K562 (cell line): ENCODE measurements around the gene DIP2B. TPM values are rescaled to one million over a fixed set of nuclear protein-coding genes. Genes with fewer than 3 reads are reported as not detected.

ENCODE experiments used
- AFF1 ChIP-seq, 2 experiments: fragments of 450-650 bp; IDR thresholded peaks; 2 replicates each; pipeline ENCODE4 v1.6.1; 2018; ENCODE audit warnings: mild to moderate bottlenecking in 2 of 2, low read depth in 1 of 2; ENCODE audit not compliant: partially characterized antibody in 2 of 2
- FUS ChIP-seq: fragments of 200-400 bp; formaldehyde crosslinking; optimal IDR thresholded peaks from 2 replicates; pipeline ENCODE3; 2017; ENCODE audit warnings: low read depth, low read length
- MGA ChIP-seq: fragments of 450-650 bp; IDR thresholded peaks from 2 replicates; pipeline ENCODE4 v1.6.1; 2016; ENCODE audit warnings: mild to moderate bottlenecking, moderate library complexity
- NR2C1 ChIP-seq, 2 experiments: fragments of 450-650 bp; IDR thresholded peaks; 2 replicates each; pipeline ENCODE4 v1.6.1; 2017; ENCODE audit warnings: mild to moderate bottlenecking in 2 of 2, antibody characterized with exemption in 1 of 2, inconsistent platforms in 1 of 2, missing compliant biosample characterization in 1 of 2, missing genetic modification characterization in 1 of 2
- POU5F1 ChIP-seq: fragments of 150-350 bp; IDR thresholded peaks from 2 replicates; pipeline ENCODE4 v1.6.1; 2014; ENCODE audit warnings: borderline replicate concordance, low read length, low read depth, mild to moderate bottlenecking; ENCODE audit not compliant: partially characterized antibody
- WHSC1 ChIP-seq: IDR thresholded peaks from one replicate; pipeline ENCODE4 v1.6.1; 2012; ENCODE audit warnings: low read length, control low read depth, inconsistent platforms
- ZNF707 ChIP-seq: fragments of 250-450 bp; sonication (Bioruptor Pico); conservative IDR thresholded peaks from 2 replicates; pipeline ENCODE4 v1.8.0; 2022; ENCODE audit warnings: inconsistent platforms, mild to moderate bottlenecking, moderate library complexity
- ZNF780A ChIP-seq: fragments of 250-450 bp; sonication (Bioruptor Pico); IDR thresholded peaks from 2 replicates; pipeline ENCODE4 v1.5.0; 2021; ENCODE audit warnings: mild to moderate bottlenecking
- polyA plus RNA-seq, 8 experiments: library from polyadenylated mRNA; depleted of rRNA in 4 of 8; stranded (reverse) in 5 of 8; unstranded in 3 of 8; fragments of >200 nt; fragmentation: Nextera tagmentation in 2 of 8; fragmentation: Illumina TruSeq in 1 of 8; extraction: Ambion mirVana in 2 of 8; extraction: Trizol in 1 of 8; gene quantifications; 2 replicates each; pipeline versions ENCODE4 v1.2.1 to v1.2.3, GENCODE V29; 2011 to 2014; ENCODE audit warnings: inconsistent platforms in 1 of 8, missing spikeins in 1 of 8
- total RNA-seq, 7 experiments: library from RNA; depleted of rRNA in 6 of 7; stranded (reverse); fragments of >200 nt in 6 of 7; fragmentation: Illumina TruSeq in 2 of 7; extraction: Trizol in 2 of 7; gene quantifications; 2 replicates each; pipeline versions ENCODE4 v1.2.1 to v1.2.3, GENCODE V29; 2011 to 2021; ENCODE audit warnings: low replicate concordance in 1 of 7

The DIP2B gene
- total and polyA plus RNA-seq, 9 of the 15 experiments (the other 6 are each of a cell fraction or from before 2014, with no cell fraction given) = 4.6 to 26.1 (median 18.8) TPM

- TF ChIP-seq WHSC1 (no peak), ZNF707 (CRISPR knock-in tag) (no peak), FUS (no peak), MGA (no peak), ZNF780A (CRISPR knock-in tag) (no peak), AFF1 (IDR thresholded peaks at IDR 0.05; ENCODE audit: low read depth in 1 of 2, partially characterized antibody in 2 of 2) (peak in 1 of 2 experiments; percentile 65), POU5F1 (no peak), NR2C1 (IDR thresholded peaks at IDR 0.05) (no peak), NR2C1 (tag; IDR thresholded peaks at IDR 0.05) (no peak)
These were observed 85.1 kb downstream of the DIP2B start (continued) for GRCh38 chr12:50589650-50590435.
